ENCODE results near the gene LEFTY1. TPM values are rescaled to one million over a fixed set of nuclear protein-coding genes. Genes with fewer than 3 reads are reported as not detected.
A peak's percentile ranks its signal among the peaks of the same experiment; 100 is the strongest.

LEFTY1 gene
- total and polyA plus RNA-seq, 2 donors (not counting 1 experiment from before 2014, with no cell fraction given): 0.07 TPM; not detected in 1

- H3K4me1 Mint-ChIP-seq: peaks cover 26% of the 10 kb centered on the region
- Histone ChIP-seq H3K27me3 (replicated peaks in 1 of 4; ENCODE audit: control extremely low read depth in 1 of 4, control insufficient read depth in 3 of 4, insufficient read depth in 4 of 4, low read length in 3 of 4) (no peaks in the 10 kb centered on the region), H3K4me1 (ENCODE audit: control insufficient read depth in 2 of 2, insufficient read depth in 2 of 2, low read length in 2 of 2) (peaks cover 20 to 26% of the 10 kb centered on the region in 2 donors), H2AFZ (ENCODE audit: insufficient read depth, low read depth, low read length, poor library complexity, severe bottlenecking) (no peak overlapping the region), H3K9me3 (ENCODE audit: control extremely low read depth in 1 of 3, control insufficient read depth in 2 of 3, insufficient read depth in 1 of 3, low read length in 2 of 3) (no peaks in the 10 kb centered on the region), H3K79me2 (ENCODE audit: control insufficient read depth, insufficient read depth, low read length) (no peaks in the 10 kb centered on the region), H3K4me3 (ENCODE audit: control extremely low read depth in 1 of 5, extremely low read depth in 1 of 5, insufficient read depth in 1 of 5, low read depth in 2 of 5, low read length in 4 of 5) (no peak overlapping the region), H3K27ac (ENCODE audit: low read length in 2 of 2) (no peak overlapping the region), H3K9ac (ENCODE audit: low read length) (no peak overlapping the region), H3K36me3 (replicated peaks in 1 of 2; ENCODE audit: control extremely low read depth in 1 of 2, control insufficient read depth in 1 of 2, extremely low read depth in 1 of 2, insufficient read depth in 2 of 2, low read length in 1 of 2) (peaks cover 0 to 15% of the 10 kb centered on the region in 2 experiments), H4K20me1 (ENCODE audit: control insufficient read depth, insufficient read depth, low read length, poor library complexity, severe bottlenecking) (peaks cover 6% of the 10 kb centered on the region), H3K4me2 (replicated peaks; ENCODE audit: low read depth, low read length, poor library complexity, severe bottlenecking) (no peak overlapping the region)
- ATAC-seq (ENCODE audit: low read depth) (no peak), DNase-seq (no peak)
- TF ChIP-seq EZH2 (IDR thresholded peaks at IDR 0.05; ENCODE audit: borderline replicate concordance, insufficient read depth, low read depth, low read length, poor library complexity, severe bottlenecking): no peak
- TF ChIP-seq CTCF (IDR thresholded peaks at IDR 0.05): no peak
- intact Hi-C loops (cut with micrococcal nuclease): no loop called here
- H3K27me3 Mint-ChIP-seq: no peaks in the 10 kb centered on the region
- POLR2A ChIA-PET: no interaction called here
- WGBS (ENCODE audit: insufficient coverage): 88% methylated on average over 5 of the region's 6 CpGs
- H3K4me3 Mint-ChIP-seq: no peak overlapping the region
- no peaks in the 10 kb centered on the region for H3K9me3 Mint-ChIP-seq (ENCODE audit: insufficient read depth)
- CTCF ChIA-PET: interaction anchor here (0.6 to 0.8 kb wide), 2 partner anchors 23 to 1336 kb away, joined by 3 read pairs; no protein-coding TSS in a partner anchor
- H3K27ac Mint-ChIP-seq: no peak overlapping the region
Measured at GRCh38 chr1:225843426-225843795, 45.5 kb downstream of the LEFTY1 start.

GRCh38 chr1:225842788-225843425 is 46.0 kb downstream of the LEFTY1 start:
- H3K9me3 Mint-ChIP-seq (ENCODE audit: insufficient read depth): no peaks in the 10 kb centered on the region
- Histone ChIP-seq H2AFZ (ENCODE audit: insufficient read depth, low read depth, low read length, poor library complexity, severe bottlenecking) (no peak overlapping the region), H3K9me3 (ENCODE audit: control extremely low read depth in 1 of 3, control insufficient read depth in 2 of 3, insufficient read depth in 1 of 3, low read length in 2 of 3) (no peaks in the 10 kb centered on the region), H4K20me1 (ENCODE audit: control insufficient read depth, insufficient read depth, low read length, poor library complexity, severe bottlenecking) (peaks cover 6% of the 10 kb centered on the region), H3K4me3 (ENCODE audit: control extremely low read depth in 1 of 5, extremely low read depth in 1 of 5, insufficient read depth in 1 of 5, low read depth in 2 of 5, low read length in 4 of 5) (no peak overlapping the region), H3K9ac (ENCODE audit: low read length) (no peak overlapping the region), H3K4me1 (ENCODE audit: control insufficient read depth in 2 of 2, insufficient read depth in 2 of 2, low read length in 2 of 2) (peaks cover 15 to 21% of the 10 kb centered on the region in 2 donors), H3K79me2 (ENCODE audit: control insufficient read depth, insufficient read depth, low read length) (no peaks in the 10 kb centered on the region), H3K4me2 (replicated peaks; ENCODE audit: low read depth, low read length, poor library complexity, severe bottlenecking) (no peak overlapping the region), H3K27me3 (replicated peaks in 1 of 4; ENCODE audit: control extremely low read depth in 1 of 4, control insufficient read depth in 3 of 4, insufficient read depth in 4 of 4, low read length in 3 of 4) (no peaks in the 10 kb centered on the region), H3K27ac (ENCODE audit: low read length in 2 of 2) (no peak overlapping the region), H3K36me3 (replicated peaks in 1 of 2; ENCODE audit: control extremely low read depth in 1 of 2, control insufficient read depth in 1 of 2, extremely low read depth in 1 of 2, insufficient read depth in 2 of 2, low read length in 1 of 2) (peaks cover 0 to 15% of the 10 kb centered on the region in 2 experiments)
- POLR2A ChIA-PET: no interaction called here
- DNase-seq (no peak), ATAC-seq (ENCODE audit: low read depth) (no peak)
- no peaks in the 10 kb centered on the region for H3K27me3 Mint-ChIP-seq
- peaks cover 21% of the 10 kb centered on the region for H3K4me1 Mint-ChIP-seq
- TF ChIP-seq EZH2 (IDR thresholded peaks at IDR 0.05; ENCODE audit: borderline replicate concordance, insufficient read depth, low read depth, low read length, poor library complexity, severe bottlenecking) (no peak), CTCF (IDR thresholded peaks at IDR 0.05) (no peak)
- H3K4me3 Mint-ChIP-seq: no peak overlapping the region
- peak overlapping the region; percentile 70 for H3K27ac Mint-ChIP-seq
- intact Hi-C loops (cut with micrococcal nuclease): no loop called here
- 96% methylated on average over 6 of the region's 6 CpGs for WGBS (ENCODE audit: insufficient coverage)
- CTCF ChIA-PET: no interaction called here
